Left ventricle myocardium inferior (tissue), 1 donor: ENCODE data around the gene CACNA1C. TPM values are rescaled to one million over a fixed set of nuclear protein-coding genes. Genes with fewer than 3 reads are reported as not detected.

Source experiments
- DNase-seq: peaks from one replicate; pipeline ENCODE4 v3.0.0-alpha.2; 2020
- H3K27ac ChIP-seq: fragments of 200-600 bp; replicated peaks from 2 replicates; pipeline ENCODE4 v1.8.0; 2021
- H3K27me3 ChIP-seq: fragments of 200-600 bp; 2 replicates; pipeline ENCODE4 v1.8.0; 2021; ENCODE audit warnings: low read depth
- H3K36me3 ChIP-seq: fragments of 200-600 bp; 2 replicates; pipeline ENCODE4 v1.8.0; 2021
- H3K4me1 ChIP-seq: fragments of 200-600 bp; 2 replicates; pipeline ENCODE4 v1.8.0; 2021
- H3K4me3 ChIP-seq: fragments of 200-600 bp; 2 replicates; pipeline ENCODE4 v1.8.0; 2021; ENCODE audit warnings: mild to moderate bottlenecking, moderate library complexity
- H3K9me3 ChIP-seq: fragments of 200-600 bp; replicated peaks from 2 replicates; pipeline ENCODE4 v1.8.0; 2021
- CTCF ChIP-seq: fragments of 200-600 bp; IDR thresholded peaks from 2 replicates; pipeline ENCODE4 v1.8.0; 2021; ENCODE audit warnings: antibody characterized with exemption, mild to moderate bottlenecking, borderline replicate concordance
- intact Hi-C: fragments of 100-400 bp; cut with micrococcal nuclease; formaldehyde crosslinking; loops from one replicate; pipeline ENCODE4 v1.11.0; 2022
- total RNA-seq: library from RNA; stranded (reverse); fragmentation: NEBNext Ultra II Directional; extraction: Animal tissue kit (Norgen Biotek cat#: 25700); gene quantifications from one replicate; pipeline ENCODE4 v1.2.1, GENCODE V29; 2021
- donor health status: DM: no; HTN: yes; CAD: no; lungs with severe emphysema.

The CACNA1C gene
- total RNA-seq, 1 donor from 2014 or later, result 137 TPM

GRCh38 chr12:2240984-2241383, 188.2 kb downstream of the CACNA1C start:
- Histone ChIP-seq H3K4me1 (peaks cover 99% of the 10 kb centered on the region), H3K27me3 (no peaks in the 10 kb centered on the region), H3K27ac (peak overlapping the region; percentile 89), H3K4me3 (no peak overlapping the region), H3K9me3 (no peaks in the 10 kb centered on the region), H3K36me3 (no peaks in the 10 kb centered on the region)
- TF ChIP-seq CTCF, result no peak
- no peak for DNase-seq
- intact Hi-C loops, result no loop called here

- no peak for DNase-seq
- Histone ChIP-seq H3K27ac (peak overlapping the region; percentile 89), H3K27me3 (no peaks in the 10 kb centered on the region), H3K4me1 (peaks cover 100% of the 10 kb centered on the region), H3K4me3 (no peak overlapping the region), H3K36me3 (no peaks in the 10 kb centered on the region), H3K9me3 (no peaks in the 10 kb centered on the region)
- TF ChIP-seq CTCF, result no peak
- intact Hi-C loops, result no loop called here
These were observed 189.4 kb downstream of the CACNA1C start for GRCh38 chr12:2242216-2242615.

- peaks cover 100% of the 10 kb centered on the region for H3K4me1 ChIP-seq
- H3K4me3 ChIP-seq, result no peak overlapping the region
- H3K36me3 ChIP-seq, result no peaks in the 10 kb centered on the region
- peak overlapping the region; percentile 89 for H3K27ac ChIP-seq
- H3K9me3 ChIP-seq, result no peaks in the 10 kb centered on the region
- TF ChIP-seq CTCF, result no peak
- DNase-seq, result no peak
- H3K27me3 ChIP-seq, result no peaks in the 10 kb centered on the region
- intact Hi-C loops, result no loop called here
These were observed 190.0 kb downstream of the CACNA1C start for GRCh38 chr12:2242816-2243215.

GRCh38 chr12:2243275-2243674, 190.5 kb downstream of the CACNA1C start:
- H3K4me3 ChIP-seq, result no peak overlapping the region
- no peaks in the 10 kb centered on the region for H3K36me3 ChIP-seq
- intact Hi-C loops, result no loop called here
- no peak for TF ChIP-seq CTCF
- peak overlapping the region; percentile 89 for H3K27ac ChIP-seq
- no peak for DNase-seq
- peaks cover 100% of the 10 kb centered on the region for H3K4me1 ChIP-seq
- H3K9me3 ChIP-seq, result no peaks in the 10 kb centered on the region
- H3K27me3 ChIP-seq, result no peaks in the 10 kb centered on the region

GRCh38 chr12:2244013-2244861, 191.4 kb downstream of the CACNA1C start:
- intact Hi-C loops, result no loop called here
- DNase-seq, result no peak
- Histone ChIP-seq H3K9me3 (no peaks in the 10 kb centered on the region), H3K27ac (peak overlapping the region; percentile 89), H3K4me3 (no peak overlapping the region), H3K4me1 (peaks cover 100% of the 10 kb centered on the region), H3K36me3 (no peaks in the 10 kb centered on the region), H3K27me3 (no peaks in the 10 kb centered on the region)
- TF ChIP-seq CTCF, result no peak
